Thyroid gland (tissue), 4 donors: ENCODE measurements around the gene ANOS1.
"Not testable (repeated sequence)": the region's sequence is repeated elsewhere in the genome, so short reads cannot be mapped to it uniquely, and the experiment has no call there.

Experiments used
- POLR2A ChIP-seq, 2 donors: fragments of 450-650 bp; IDR thresholded peaks; one replicate each; pipeline ENCODE4 v1.6.1; 2017; ENCODE audit warnings: antibody characterized with exemption in 2 of 2, mild to moderate bottlenecking in 2 of 2, moderate library complexity in 1 of 2
- TF ChIP-seq, protein P1 (sequence below), 6 experiments: fragments of 200-600 bp in 3 of 6; fragments of 450-650 bp in 3 of 6; sonication (generic) in 3 of 6; IDR thresholded peaks; one replicate each; pipeline ENCODE4 v1.5.1; 2016 to 2019; ENCODE audit warnings: antibody characterized with exemption in 6 of 6, mild to moderate bottlenecking in 2 of 6, inconsistent platforms in 1 of 6, moderate library complexity in 1 of 6

DNA sequence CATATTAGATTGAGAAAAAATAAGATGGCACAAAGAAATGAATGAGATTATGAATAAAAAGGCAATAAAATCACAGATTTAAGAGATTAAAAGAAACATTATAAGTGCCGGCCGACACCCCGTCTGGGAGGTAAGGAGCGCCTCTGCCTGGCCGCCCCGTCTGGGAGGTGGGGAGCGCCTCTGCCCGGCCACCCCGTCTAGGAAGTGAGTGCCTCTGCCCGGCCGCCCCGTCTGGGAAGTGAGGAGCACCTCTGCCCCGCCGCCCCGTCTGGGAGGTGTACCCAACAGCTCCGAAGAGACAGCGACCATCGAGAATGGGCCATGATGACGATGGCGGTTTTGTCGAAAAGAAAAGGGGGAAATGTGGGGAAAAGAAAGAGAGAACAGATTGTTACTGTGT lies 229.8 kb downstream of the ANOS1 start:
- TF ChIP-seq, protein P1, sequence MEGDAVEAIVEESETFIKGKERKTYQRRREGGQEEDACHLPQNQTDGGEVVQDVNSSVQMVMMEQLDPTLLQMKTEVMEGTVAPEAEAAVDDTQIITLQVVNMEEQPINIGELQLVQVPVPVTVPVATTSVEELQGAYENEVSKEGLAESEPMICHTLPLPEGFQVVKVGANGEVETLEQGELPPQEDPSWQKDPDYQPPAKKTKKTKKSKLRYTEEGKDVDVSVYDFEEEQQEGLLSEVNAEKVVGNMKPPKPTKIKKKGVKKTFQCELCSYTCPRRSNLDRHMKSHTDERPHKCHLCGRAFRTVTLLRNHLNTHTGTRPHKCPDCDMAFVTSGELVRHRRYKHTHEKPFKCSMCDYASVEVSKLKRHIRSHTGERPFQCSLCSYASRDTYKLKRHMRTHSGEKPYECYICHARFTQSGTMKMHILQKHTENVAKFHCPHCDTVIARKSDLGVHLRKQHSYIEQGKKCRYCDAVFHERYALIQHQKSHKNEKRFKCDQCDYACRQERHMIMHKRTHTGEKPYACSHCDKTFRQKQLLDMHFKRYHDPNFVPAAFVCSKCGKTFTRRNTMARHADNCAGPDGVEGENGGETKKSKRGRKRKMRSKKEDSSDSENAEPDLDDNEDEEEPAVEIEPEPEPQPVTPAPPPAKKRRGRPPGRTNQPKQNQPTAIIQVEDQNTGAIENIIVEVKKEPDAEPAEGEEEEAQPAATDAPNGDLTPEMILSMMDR (IDR thresholded peaks at IDR 0.05) = not testable (repeated sequence)
- not testable (repeated sequence) for TF ChIP-seq POLR2A (IDR thresholded peaks at IDR 0.05)
